MV-4-11 (cell line): ENCODE data around the gene DUSP16.
"Not testable (repeated sequence)": the region's sequence is repeated elsewhere in the genome, so short reads cannot be mapped to it uniquely, and the experiment has no call there.

Source experiments
- DNase-seq: peaks from one replicate; lab custom pipeline; 2025; lab: John Stamatoyannopoulos, UW

The DUSP16 gene

DNA sequence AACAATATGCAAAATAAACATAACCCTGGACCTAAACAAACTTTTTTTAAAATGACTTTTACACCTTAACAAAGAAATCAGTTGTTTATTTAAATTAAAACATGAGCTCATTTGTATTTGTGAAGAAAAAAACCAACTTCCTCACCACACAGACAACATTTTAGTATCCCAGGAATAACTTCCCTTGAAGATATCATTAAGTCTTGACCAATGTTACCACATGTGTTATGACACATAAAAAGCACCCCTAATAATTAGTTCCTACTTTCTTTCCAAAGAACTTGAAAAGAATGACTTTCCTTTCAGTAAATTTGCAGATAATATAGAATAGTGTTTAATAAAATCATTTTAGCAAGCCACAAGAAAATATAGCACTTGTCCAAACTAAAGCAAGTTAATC, 42.4 kb downstream of the DUSP16 start:
- peak; percentile 33 for DNase-seq

- no peak for DNase-seq
Measured at GRCh38 chr12:12519354-12519998, 43.2 kb downstream of the DUSP16 start.

- DNase-seq, result no peak
Measured at GRCh38 chr12:12518919-12519318, 43.7 kb downstream of the DUSP16 start.

GRCh38 chr12:12518464-12518845, 44.2 kb downstream of the DUSP16 start:
- DNase-seq, result no peak

GRCh38 chr12:12513416-12514006, 49.2 kb downstream of the DUSP16 start:
- DNase-seq, result no peak

GRCh38 chr12:12511895-12512711, 50.6 kb downstream of the DUSP16 start:
- no peak for DNase-seq

- DNase-seq, result no peak
Measured at GRCh38 chr12:12511021-12511783, 51.5 kb downstream of the DUSP16 start.

DNA sequence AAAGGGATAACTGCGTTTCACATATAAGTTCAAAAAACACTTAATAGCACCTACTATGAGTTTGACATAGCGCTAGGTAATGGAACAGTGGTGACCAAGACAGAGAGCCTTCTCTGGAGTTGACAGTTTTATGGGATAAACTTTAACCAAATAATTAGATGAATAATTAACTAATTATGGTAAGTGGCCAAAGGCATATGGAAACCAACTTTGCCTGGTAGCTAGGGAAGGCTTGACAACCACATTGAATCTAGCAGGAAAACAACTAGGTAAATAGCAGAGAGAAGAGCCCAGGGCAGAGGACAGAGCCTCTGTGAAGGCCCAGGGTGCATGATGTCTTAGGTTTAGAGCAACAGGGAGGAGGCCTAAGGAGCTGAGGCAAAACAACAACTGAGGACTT, 52.1 kb downstream of the DUSP16 start:
- DNase-seq, result no peak

DNA sequence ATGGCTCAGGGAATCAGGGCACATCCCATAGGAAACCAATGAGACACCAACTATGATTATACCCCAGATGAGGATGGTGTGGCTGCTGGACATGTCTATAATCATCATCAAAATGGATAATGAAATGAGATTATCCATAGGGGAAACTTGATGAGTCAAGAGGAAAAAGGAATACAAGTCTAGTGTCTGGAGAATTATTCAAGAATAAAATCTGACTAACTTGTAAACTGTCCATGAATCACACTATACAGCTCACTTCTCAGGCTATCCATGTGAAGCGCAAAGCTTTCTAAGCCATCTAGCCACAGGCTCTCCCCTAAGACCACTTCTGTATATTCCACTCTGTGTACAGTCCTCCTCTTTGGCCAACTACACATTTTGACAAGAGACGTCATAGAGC, 52.5 kb downstream of the DUSP16 start:
- DNase-seq, result no peak

- DNase-seq, result peak; percentile 23
Measured at GRCh38 chr12:12508612-12509011, 54.1 kb downstream of the DUSP16 start.

DNA sequence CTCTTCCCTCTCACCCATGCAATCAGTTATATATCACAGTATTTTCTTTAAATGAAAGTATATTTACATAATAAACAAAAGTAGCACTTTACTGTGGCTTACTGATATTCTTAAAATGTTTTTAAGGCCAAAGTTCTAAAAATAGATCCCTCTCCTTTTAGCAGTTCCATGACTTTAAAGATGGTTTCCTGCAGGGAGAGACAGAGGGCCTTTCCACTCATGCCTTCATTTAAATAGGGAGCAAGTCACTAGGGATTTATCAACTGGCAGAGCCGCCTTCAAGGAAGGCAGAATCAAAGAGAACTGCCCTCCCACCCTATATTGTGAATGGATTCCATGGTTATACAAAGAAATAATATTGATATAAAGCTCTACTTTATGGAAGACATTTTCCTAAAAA, 55.5 kb downstream of the DUSP16 start:
- no peak for DNase-seq

DNA sequence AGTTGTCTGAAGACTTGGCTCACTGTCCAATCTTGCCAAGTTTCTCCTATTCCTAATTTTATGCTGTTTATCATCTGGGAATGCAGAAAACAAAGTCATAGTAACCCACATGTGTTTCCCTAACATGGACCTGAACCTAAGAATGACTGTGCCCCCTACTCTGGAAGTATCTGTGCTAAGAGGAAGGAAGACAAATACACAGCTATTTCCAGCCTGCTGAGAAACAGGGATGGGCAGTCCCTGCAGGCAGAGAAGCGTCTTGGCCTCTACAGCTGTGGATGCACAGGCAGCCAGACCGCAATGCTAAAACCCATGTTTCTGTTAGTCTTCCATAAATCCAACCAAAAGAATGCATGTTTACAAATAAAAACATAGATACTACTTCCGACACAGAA, 56.2 kb downstream of the DUSP16 start:
- DNase-seq, result no peak

GRCh38 chr12:12505544-12506495, 56.8 kb downstream of the DUSP16 start:
- peak; percentile 1 for DNase-seq

GRCh38 chr12:12503384-12504078, 59.1 kb downstream of the DUSP16 start:
- DNase-seq, result no peak

DNA sequence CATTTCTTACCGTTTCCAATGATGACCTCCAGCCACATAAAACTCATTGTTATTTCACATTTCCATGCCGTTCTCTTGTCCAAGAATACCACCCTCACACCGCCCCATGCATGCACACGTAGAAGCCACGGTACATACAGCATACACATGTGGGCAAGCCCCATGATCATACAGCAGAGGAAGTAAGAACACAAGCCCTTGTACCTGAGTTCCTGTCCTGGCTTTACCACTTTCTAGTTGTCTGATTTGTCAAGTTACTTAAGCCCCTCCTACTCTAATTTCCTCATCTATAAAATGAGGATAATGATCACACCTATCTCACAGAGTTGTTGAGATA, 59.9 kb downstream of the DUSP16 start:
- no peak for DNase-seq

DNA sequence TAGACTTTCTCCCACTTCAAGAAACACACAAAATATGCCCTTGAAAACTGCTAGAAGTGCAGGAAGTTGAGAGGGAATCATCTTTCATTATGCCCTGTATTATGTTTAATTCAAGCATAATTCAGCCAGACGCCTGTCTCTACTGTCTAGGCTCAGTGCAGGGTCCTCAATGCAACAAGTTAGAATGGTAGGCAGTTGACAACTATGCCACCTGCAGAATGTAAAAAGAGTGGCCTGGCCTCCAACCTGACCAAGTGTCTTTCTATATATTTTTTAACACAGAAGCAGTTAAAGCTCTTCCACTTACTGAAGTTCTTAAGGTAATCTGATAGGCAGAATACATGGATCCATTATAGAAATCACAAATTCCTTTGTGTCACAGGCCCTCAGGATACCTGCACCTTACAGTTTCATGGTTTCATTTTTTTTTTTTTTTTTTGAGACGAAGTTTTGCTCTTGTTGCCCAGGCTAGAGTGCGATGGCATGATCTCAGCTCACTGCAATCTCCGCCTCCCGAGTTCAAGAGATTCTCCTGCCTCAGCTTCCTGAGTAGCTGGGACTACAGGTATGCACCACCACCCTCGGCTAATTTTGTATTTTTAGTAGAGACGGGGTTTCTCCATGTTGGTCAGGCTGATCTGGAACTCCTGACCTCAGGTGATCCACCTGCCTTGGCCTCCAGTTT, 60.4 kb downstream of the DUSP16 start:
- not testable (repeated sequence) for DNase-seq

DNA sequence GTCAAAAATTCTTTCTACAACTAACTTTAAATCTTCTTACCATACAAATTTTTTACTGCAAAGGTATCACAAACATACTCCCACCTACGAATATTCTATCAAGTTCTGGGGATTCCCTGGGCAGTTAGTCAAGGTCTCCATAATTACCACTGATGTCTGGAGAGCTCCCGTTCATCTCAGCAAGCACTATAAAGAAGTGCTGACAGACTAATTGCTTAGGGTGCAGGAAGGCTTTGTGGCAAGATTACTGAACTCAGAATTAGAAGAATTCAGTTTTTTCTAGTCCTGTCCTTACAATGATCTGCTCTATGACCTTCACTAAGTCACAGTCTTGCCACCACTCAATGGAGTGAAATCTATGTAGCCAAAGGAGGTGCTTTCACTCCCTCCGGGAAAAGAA, 61.5 kb downstream of the DUSP16 start:
- DNase-seq, result no peak

GRCh38 chr12:12499909-12500604, 62.6 kb downstream of the DUSP16 start:
- no peak for DNase-seq

GRCh38 chr12:12498210-12498609, 64.5 kb downstream of the DUSP16 start:
- DNase-seq, result no peak

- DNase-seq, result no peak
Measured at GRCh38 chr12:12495536-12495935, 67.1 kb downstream of the DUSP16 start.
